ENCODE measurements around the gene DEXI. TPM values are rescaled to one million over a fixed set of nuclear protein-coding genes. Genes with fewer than 3 reads are reported as not detected.
"Not testable (repeated sequence)": the region's sequence is repeated elsewhere in the genome, so short reads cannot be mapped to it uniquely, and the experiment has no call there.

DEXI gene
- total and polyA plus RNA-seq, 2 experiments from 2014 or later: 42.1 to 101 TPM

DNA sequence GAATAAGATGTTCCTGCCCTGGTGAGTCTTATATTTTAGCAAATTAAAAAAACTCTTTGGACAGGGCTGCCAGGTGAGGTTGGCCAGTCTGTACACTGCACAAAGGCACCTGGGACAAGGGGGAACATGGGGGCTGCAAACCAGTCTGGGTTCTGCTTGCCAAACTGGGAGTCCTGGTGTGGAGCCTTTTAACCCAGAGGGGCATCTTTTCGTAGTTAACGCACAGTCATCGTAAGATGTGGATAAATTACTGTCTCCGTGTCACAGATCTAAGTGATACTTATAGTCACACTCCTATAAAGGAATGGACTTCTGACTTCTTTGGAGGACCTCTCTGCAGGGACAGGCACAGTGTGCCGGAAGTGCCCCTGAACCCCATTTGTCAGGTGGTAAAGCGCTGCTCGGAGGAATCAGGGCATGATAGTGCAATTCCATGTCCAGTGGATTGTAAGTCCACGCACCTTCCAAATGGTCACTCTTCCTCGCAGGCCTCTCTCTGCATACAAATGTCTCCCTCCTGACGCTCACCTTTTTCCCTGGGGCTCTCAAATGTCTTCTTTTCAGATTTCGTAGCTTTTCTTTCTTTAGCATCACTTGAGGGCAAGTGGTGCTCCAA is 14.7 kb downstream of the DEXI start:
- Histone ChIP-seq H2AFZ (no peak overlapping the region), H3K27ac (no peak overlapping the region), H3F3A (ENCODE audit: insufficient read depth) (0 out of 2 replicates have a peak, but pooled peaks cover 2% of the 10 kb centered on the region), H3K36me3 (ENCODE audit: low read depth) (no peaks in the 10 kb centered on the region), H3K4me3 (no peak overlapping the region), H3K9me3 (ENCODE audit: low read depth) (no peaks in the 10 kb centered on the region), H3K9me2 (ENCODE audit: insufficient read depth) (no peaks in the 10 kb centered on the region), H3K27me3 (replicated peaks; ENCODE audit: insufficient read depth) (no peaks in the 10 kb centered on the region), H3K79me2 (ENCODE audit: insufficient read depth) (peaks cover 23% of the 10 kb centered on the region), H3K4me1 (ENCODE audit: insufficient read depth) (peaks cover 3% of the 10 kb centered on the region), H3K9ac (no peak overlapping the region), H3K4me2 (ENCODE audit: unreplicated experiment) (no peak overlapping the region), H4K20me1 (ENCODE audit: insufficient read depth) (no peaks in the 10 kb centered on the region; the same call in 1 of the 2 replicates)
- TF ChIP-seq EZH2 (IDR thresholded peaks at IDR 0.05; ENCODE audit: insufficient read depth, poor library complexity, severe bottlenecking) (no peak), EZH2phosphoT487 (IDR thresholded peaks at IDR 0.05; ENCODE audit: insufficient read depth, low read depth) (no peak)
- WGBS, 2 experiments (ENCODE audit: low coverage in 1 of 2, low lambda C conversion rate in 2 of 2, missing lambda C conversion rate in 2 of 2): 91 to 92% methylated on average over 11 of the region's 11 CpGs
- DNase-seq: no peak
- in situ Hi-C loops (cut with MboI): no loop called here

DNA sequence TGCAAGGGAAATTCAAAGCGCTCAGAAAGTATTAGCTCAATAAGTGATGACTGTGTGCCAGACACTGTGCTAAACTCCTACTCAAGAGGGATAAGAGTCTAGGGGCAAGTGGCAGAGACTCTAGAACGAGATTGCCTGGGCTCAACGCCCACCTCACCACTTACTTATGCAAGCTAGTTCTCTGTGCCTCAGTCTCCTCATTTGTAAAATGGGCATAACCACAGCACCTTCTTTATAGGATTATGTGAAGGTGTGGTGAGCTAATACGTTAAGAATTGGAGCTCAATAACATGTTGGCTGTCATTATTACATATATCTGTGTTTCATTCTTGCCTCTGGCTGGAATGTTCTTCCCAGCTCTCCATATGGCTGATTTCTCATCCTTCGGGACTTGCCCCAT is 15.4 kb downstream of the DEXI start:
- 93 to 96% methylated on average over 5 of the region's 5 CpGs for WGBS, 2 experiments (ENCODE audit: low coverage in 1 of 2, low lambda C conversion rate in 2 of 2, missing lambda C conversion rate in 2 of 2)
- Histone ChIP-seq H3F3A (ENCODE audit: insufficient read depth) (0 out of 2 replicates have a peak, but pooled peaks cover 4% of the 10 kb centered on the region), H3K9me3 (ENCODE audit: low read depth) (no peaks in the 10 kb centered on the region), H3K36me3 (ENCODE audit: low read depth) (no peaks in the 10 kb centered on the region), H4K20me1 (ENCODE audit: insufficient read depth) (no peaks in the 10 kb centered on the region; the same call in 1 of the 2 replicates), H3K9me2 (ENCODE audit: insufficient read depth) (no peaks in the 10 kb centered on the region), H3K27ac (no peak overlapping the region), H3K4me3 (no peak overlapping the region), H3K4me1 (ENCODE audit: insufficient read depth) (peaks cover 10% of the 10 kb centered on the region), H3K4me2 (ENCODE audit: unreplicated experiment) (no peak overlapping the region), H3K27me3 (replicated peaks; ENCODE audit: insufficient read depth) (no peaks in the 10 kb centered on the region), H3K9ac (no peak overlapping the region), H2AFZ (no peak overlapping the region), H3K79me2 (ENCODE audit: insufficient read depth) (peaks cover 16% of the 10 kb centered on the region)
- DNase-seq: no peak
- TF ChIP-seq EZH2phosphoT487 (IDR thresholded peaks at IDR 0.05; ENCODE audit: insufficient read depth, low read depth) (no peak), EZH2 (IDR thresholded peaks at IDR 0.05; ENCODE audit: insufficient read depth, poor library complexity, severe bottlenecking) (no peak)
- in situ Hi-C loops (cut with MboI): no loop called here

DNA sequence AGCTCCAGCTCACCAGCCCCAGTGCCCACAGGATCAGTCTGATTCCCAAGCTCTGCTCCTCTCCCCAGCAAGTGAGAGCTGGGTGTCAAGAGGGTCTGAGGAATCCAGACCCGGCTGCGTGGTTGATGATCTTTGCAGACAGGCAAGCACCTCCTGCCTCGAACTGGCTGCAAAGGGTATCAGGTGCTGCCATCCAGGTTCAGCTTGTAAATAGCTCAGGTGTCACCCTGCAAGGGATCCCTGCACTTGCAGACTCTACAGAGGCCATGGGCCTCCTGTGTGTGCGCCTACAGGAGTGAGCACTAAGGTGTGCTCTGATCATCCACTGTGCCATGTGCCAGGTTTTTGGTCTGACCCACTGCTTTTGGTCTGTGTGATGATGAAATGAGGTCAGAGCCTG is 16.2 kb downstream of the DEXI start:
- no peak for DNase-seq
- Histone ChIP-seq H3K79me2 (ENCODE audit: insufficient read depth) (peaks cover 8% of the 10 kb centered on the region; the same call in 1 of the 2 replicates), H3K36me3 (ENCODE audit: low read depth) (no peaks in the 10 kb centered on the region), H3K4me2 (ENCODE audit: unreplicated experiment) (no peak overlapping the region), H3K9me3 (ENCODE audit: low read depth) (no peaks in the 10 kb centered on the region), H3F3A (ENCODE audit: insufficient read depth) (0 out of 2 replicates have a peak, but pooled peaks cover 4% of the 10 kb centered on the region), H3K27ac (no peak overlapping the region), H3K27me3 (replicated peaks; ENCODE audit: insufficient read depth) (no peaks in the 10 kb centered on the region), H3K4me3 (no peak overlapping the region), H3K4me1 (ENCODE audit: insufficient read depth) (peaks cover 11% of the 10 kb centered on the region), H4K20me1 (ENCODE audit: insufficient read depth) (no peaks in the 10 kb centered on the region; the same call in 1 of the 2 replicates), H3K9me2 (ENCODE audit: insufficient read depth) (no peaks in the 10 kb centered on the region), H2AFZ (no peak overlapping the region), H3K9ac (no peak overlapping the region)
- in situ Hi-C loops (cut with MboI): no loop called here
- TF ChIP-seq EZH2phosphoT487 (IDR thresholded peaks at IDR 0.05; ENCODE audit: insufficient read depth, low read depth) (no peak), EZH2 (IDR thresholded peaks at IDR 0.05; ENCODE audit: insufficient read depth, poor library complexity, severe bottlenecking) (no peak)
- 79 to 88% methylated on average over 4 of the region's 4 CpGs for WGBS, 2 experiments (ENCODE audit: low coverage in 1 of 2, low lambda C conversion rate in 2 of 2, missing lambda C conversion rate in 2 of 2)

DNA sequence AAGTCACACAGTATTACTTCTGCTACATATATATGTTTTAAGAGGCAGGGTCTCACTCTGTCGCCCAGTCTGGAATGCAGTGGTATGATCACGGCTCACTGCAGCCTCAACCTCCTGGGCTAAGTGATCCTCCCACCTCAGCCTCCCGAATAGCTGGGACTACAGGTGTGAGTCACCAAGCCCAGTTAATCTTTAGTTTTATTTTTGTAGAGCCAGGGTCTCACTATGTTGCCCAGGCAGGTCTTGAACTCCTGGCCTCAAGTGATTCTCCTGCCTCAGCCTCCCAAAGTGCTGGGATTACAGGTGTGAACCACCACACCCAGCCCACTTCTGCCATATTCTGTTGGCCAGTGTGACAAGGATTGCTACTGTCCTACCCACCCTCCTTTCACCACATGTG is 17.0 kb downstream of the DEXI start:
- H3K4me1 ChIP-seq (ENCODE audit: insufficient read depth): peaks cover 11% of the 10 kb centered on the region
- H3K9me3 ChIP-seq (ENCODE audit: low read depth); H4K20me1 ChIP-seq (ENCODE audit: insufficient read depth); DNase-seq; H3F3A ChIP-seq (ENCODE audit: insufficient read depth); H3K79me2 ChIP-seq (ENCODE audit: insufficient read depth); H3K4me2 ChIP-seq (ENCODE audit: unreplicated experiment); H2AFZ ChIP-seq; in situ Hi-C loops (cut with MboI); H3K36me3 ChIP-seq (ENCODE audit: low read depth); H3K9ac ChIP-seq; H3K9me2 ChIP-seq (ENCODE audit: insufficient read depth); H3K27me3 ChIP-seq (replicated peaks; ENCODE audit: insufficient read depth); H3K27ac ChIP-seq; H3K4me3 ChIP-seq: not testable (repeated sequence)
- WGBS, 2 experiments (ENCODE audit: low coverage in 1 of 2, low lambda C conversion rate in 2 of 2, missing lambda C conversion rate in 2 of 2): 90 to 98% methylated on average over 3 of the region's 3 CpGs

All from GM23248 (cell line).